SU-DHL-6 (cell line): ENCODE measurements around the gene MACF1.
"Not testable (repeated sequence)": the region's sequence is repeated elsewhere in the genome, so short reads cannot be mapped to it uniquely, and the experiment has no call there.

ENCODE experiments used
- H2AFZ ChIP-seq: fragments of 200-600 bp; sonication (generic); 2 replicates; pipeline ENCODE4 v1.6.1; 2014; ENCODE audit warnings: low read depth, mild to moderate bottlenecking, moderate library complexity, mixed read lengths, antibody characterized with exemption, low read length; ENCODE audit not compliant: severe bottlenecking
- H3F3A ChIP-seq: fragments of 200-600 bp; shearing (Covaris generic); 2 replicates; pipeline ENCODE4 v1.6.0; 2016; ENCODE audit warnings: antibody characterized with exemption, mild to moderate bottlenecking; ENCODE audit not compliant: insufficient read depth
- H3K27ac ChIP-seq: fragments of 200-600 bp; sonication (generic); 2 replicates; pipeline ENCODE4 v1.5.1; 2016; ENCODE audit warnings: low read depth, mild to moderate bottlenecking, low read length, moderate library complexity, mixed read lengths
- H3K27me3 ChIP-seq: fragments of 200-600 bp; sonication (generic), shearing (Covaris generic); 2 replicates; pipeline ENCODE4 v1.6.0; 2014; ENCODE audit warnings: mild to moderate bottlenecking, low read length
- H3K36me3 ChIP-seq: fragments of 200-600 bp; sonication (generic); 2 replicates; pipeline ENCODE4 v1.6.1; 2014; ENCODE audit warnings: mild to moderate bottlenecking, low read length, mixed read lengths
- H3K4me2 ChIP-seq: fragments of 300-600, 200-600 bp; shearing (Covaris generic), sonication (generic); 2 replicates; pipeline ENCODE4 v1.6.0; 2014; ENCODE audit warnings: low read length, low read depth, mild to moderate bottlenecking; ENCODE audit not compliant: poor library complexity, severe bottlenecking
- H3K4me3 ChIP-seq: fragments of 200-600 bp; sonication (generic); 2 replicates; pipeline ENCODE4 v1.5.1; 2014; ENCODE audit warnings: antibody characterized with exemption, low read length, mild to moderate bottlenecking, mixed read lengths; ENCODE audit not compliant: insufficient read depth, poor library complexity, severe bottlenecking
- H3K79me2 ChIP-seq: fragments of 200-600 bp; sonication (generic); 2 replicates; pipeline ENCODE4 v1.6.1; 2014; ENCODE audit warnings: mild to moderate bottlenecking, low read length, moderate library complexity; ENCODE audit not compliant: insufficient read depth
- H3K9ac ChIP-seq: fragments of 200-600 bp; sonication (generic); 2 replicates; pipeline ENCODE4 v1.7.0; 2014; ENCODE audit warnings: mild to moderate bottlenecking, low read length
- H3K9me2 ChIP-seq: fragments of 200-600 bp; sonication (generic); replicated peaks from 2 replicates; pipeline ENCODE4 v1.6.1; 2014; ENCODE audit warnings: low read length; ENCODE audit not compliant: insufficient read depth
- H3K9me3 ChIP-seq: fragments of 200-600 bp; sonication (generic); 2 replicates; pipeline ENCODE4 v1.6.1; 2014; ENCODE audit warnings: low read length, mixed read lengths; ENCODE audit not compliant: insufficient read depth
- H4K20me1 ChIP-seq: fragments of 200-600 bp; sonication (generic); 2 replicates; pipeline ENCODE4 v1.6.1; 2014; ENCODE audit warnings: low read depth, mild to moderate bottlenecking, antibody characterized with exemption, low read length, moderate library complexity, mixed read lengths
- EZH2phosphoT487 ChIP-seq: fragments of 200-600 bp; sonication (generic), shearing (Covaris generic); conservative IDR thresholded peaks from 2 replicates; pipeline ENCODE4 v1.6.1; 2018; ENCODE audit warnings: mild to moderate bottlenecking, antibody characterized with exemption, low read length, moderate library complexity, mixed read lengths
- TF ChIP-seq, protein P1 (sequence below): fragments of 200-600 bp; sonication (generic); IDR thresholded peaks from one replicate; pipeline ENCODE4 v1.5.1; 2017; ENCODE audit warnings: antibody characterized with exemption, mild to moderate bottlenecking, low read length, moderate library complexity; ENCODE audit not compliant: insufficient read depth, poor library complexity, severe bottlenecking

The MACF1 gene

DNA sequence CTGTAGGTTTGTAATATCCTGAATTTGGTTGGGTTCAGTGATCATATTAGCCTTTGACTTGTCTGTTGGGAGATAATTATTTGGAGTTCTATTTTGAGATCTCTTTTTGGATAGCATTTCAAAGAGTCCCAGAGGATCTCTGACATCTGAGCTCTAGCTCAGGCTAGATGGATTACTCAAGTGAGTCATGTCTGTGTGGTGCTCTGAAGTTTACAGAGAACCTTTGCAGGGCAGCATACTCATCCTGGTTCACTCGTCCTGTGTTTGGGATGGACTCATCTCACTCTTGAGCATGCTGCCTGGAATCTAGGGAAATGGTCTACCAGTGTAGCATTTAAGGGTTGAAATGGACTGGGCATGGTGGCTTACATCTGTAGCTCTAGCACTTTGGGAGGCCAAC is 257.6 kb downstream of the MACF1 start:
- Histone ChIP-seq H3K27ac (no peak overlapping the region), H3K9ac (no peak overlapping the region), H4K20me1 (no peaks in the 10 kb centered on the region), H3K9me3 (no peaks in the 10 kb centered on the region), H3K36me3 (peaks cover 40% of the 10 kb centered on the region), H3K27me3 (no peaks in the 10 kb centered on the region), H3K79me2 (no peaks in the 10 kb centered on the region), H3F3A (no peaks in the 10 kb centered on the region), H3K4me2 (no peak overlapping the region), H3K4me3 (no peak overlapping the region), H2AFZ (no peak overlapping the region), H3K9me2 (no peaks in the 10 kb centered on the region)
- TF ChIP-seq EZH2phosphoT487: no peak
- TF ChIP-seq, protein P1, sequence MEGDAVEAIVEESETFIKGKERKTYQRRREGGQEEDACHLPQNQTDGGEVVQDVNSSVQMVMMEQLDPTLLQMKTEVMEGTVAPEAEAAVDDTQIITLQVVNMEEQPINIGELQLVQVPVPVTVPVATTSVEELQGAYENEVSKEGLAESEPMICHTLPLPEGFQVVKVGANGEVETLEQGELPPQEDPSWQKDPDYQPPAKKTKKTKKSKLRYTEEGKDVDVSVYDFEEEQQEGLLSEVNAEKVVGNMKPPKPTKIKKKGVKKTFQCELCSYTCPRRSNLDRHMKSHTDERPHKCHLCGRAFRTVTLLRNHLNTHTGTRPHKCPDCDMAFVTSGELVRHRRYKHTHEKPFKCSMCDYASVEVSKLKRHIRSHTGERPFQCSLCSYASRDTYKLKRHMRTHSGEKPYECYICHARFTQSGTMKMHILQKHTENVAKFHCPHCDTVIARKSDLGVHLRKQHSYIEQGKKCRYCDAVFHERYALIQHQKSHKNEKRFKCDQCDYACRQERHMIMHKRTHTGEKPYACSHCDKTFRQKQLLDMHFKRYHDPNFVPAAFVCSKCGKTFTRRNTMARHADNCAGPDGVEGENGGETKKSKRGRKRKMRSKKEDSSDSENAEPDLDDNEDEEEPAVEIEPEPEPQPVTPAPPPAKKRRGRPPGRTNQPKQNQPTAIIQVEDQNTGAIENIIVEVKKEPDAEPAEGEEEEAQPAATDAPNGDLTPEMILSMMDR: no peak

DNA sequence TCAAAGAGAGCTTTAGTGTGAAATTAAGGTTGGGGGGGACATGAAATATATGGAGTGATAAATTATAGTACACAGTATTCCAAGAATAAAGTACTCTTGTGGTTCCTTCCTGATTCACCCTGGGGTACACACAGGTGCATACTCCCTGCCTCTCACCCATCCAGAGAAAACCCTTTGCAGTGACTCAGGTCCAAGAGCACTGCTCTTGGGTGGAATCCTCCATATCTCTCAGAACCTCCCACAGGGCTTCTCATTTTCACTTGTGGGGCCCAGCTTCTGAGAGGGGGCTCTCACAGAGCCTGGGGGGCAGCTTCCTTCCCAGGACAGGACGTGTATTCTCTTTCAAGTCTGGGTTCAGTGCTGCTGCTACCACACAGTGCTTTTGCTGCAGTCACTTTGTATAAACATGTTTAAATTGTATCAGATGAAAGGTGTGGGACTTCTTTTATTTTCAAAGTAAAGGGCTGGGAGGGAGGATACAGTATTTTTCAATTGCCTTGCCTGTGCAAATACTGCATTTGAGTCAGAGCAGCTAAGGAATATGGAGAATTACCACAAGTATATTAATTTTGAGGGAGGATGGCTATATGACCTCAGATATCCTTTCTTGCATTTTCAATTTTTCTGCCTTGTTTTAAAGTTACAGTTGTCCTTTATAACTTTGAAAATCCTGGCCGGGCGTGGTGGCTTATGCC is 262.1 kb downstream of the MACF1 start:
- no peaks in the 10 kb centered on the region for H3K9me2 ChIP-seq
- no peaks in the 10 kb centered on the region for H3K9me3 ChIP-seq
- H2AFZ ChIP-seq: no peak overlapping the region
- H3K4me3 ChIP-seq: no peak overlapping the region
- H3K79me2 ChIP-seq: no peaks in the 10 kb centered on the region
- no peaks in the 10 kb centered on the region for H4K20me1 ChIP-seq
- no peaks in the 10 kb centered on the region for H3K27me3 ChIP-seq
- no peak overlapping the region for H3K9ac ChIP-seq
- no peaks in the 10 kb centered on the region for H3F3A ChIP-seq
- H3K4me2 ChIP-seq: no peak overlapping the region
- TF ChIP-seq, protein P1: no peak
- no peak for TF ChIP-seq EZH2phosphoT487
- peaks cover 30% of the 10 kb centered on the region; the same call in 1 of the 2 replicates for H3K36me3 ChIP-seq
- H3K27ac ChIP-seq: no peak overlapping the region

DNA sequence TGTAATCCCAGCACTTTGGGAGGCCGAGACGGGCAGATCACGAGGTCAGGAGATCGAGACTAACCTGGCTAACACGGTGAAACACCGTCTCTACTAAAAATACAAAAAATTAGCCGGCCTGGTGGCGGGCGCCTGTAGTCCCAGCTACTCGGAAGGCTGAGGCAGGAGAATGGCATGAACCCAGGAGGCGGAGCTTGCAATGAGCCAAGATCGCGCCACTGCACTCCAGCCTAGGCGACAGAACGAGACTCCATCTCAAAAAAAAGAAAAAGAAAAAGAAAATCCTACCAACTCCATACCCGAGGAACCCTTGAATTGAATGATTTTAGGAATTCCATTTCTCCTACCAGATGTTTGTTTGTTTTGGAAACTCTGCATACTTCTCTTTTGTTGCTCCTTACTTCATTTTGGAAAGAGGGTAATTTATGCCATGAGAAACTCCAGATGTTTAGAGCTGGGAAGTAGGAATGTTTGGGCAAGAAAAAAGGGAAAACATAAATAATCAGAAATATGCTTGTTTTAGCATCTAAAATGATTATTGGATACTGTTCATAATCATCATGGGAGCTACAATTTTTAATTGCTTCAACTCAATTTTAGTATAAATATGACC is 262.7 kb downstream of the MACF1 start:
- H3K36me3 ChIP-seq: peaks cover 29% of the 10 kb centered on the region; the same call in 1 of the 2 replicates
- not testable (repeated sequence) for H3K79me2 ChIP-seq, H3K9ac ChIP-seq

GRCh38 chr1:39469150-39469549 is 264.7 kb downstream of the MACF1 start:
- Histone ChIP-seq H3F3A (no peaks in the 10 kb centered on the region), H3K9ac (no peak overlapping the region), H3K9me3 (no peaks in the 10 kb centered on the region), H3K79me2 (no peaks in the 10 kb centered on the region), H3K36me3 (peaks cover 17% of the 10 kb centered on the region; the same call in 1 of the 2 replicates), H3K27ac (no peak overlapping the region), H4K20me1 (no peaks in the 10 kb centered on the region), H2AFZ (no peak overlapping the region), H3K4me3 (no peak overlapping the region), H3K27me3 (no peaks in the 10 kb centered on the region), H3K9me2 (no peaks in the 10 kb centered on the region), H3K4me2 (no peak overlapping the region)
- TF ChIP-seq EZH2phosphoT487: no peak
- TF ChIP-seq, protein P1: no peak

More for the DNA sequence above, 262.7 kb downstream of the MACF1 start:
- not testable (repeated sequence) for H3F3A ChIP-seq, H3K4me3 ChIP-seq, H3K9me3 ChIP-seq, H3K27ac ChIP-seq, H3K9me2 ChIP-seq, H3K27me3 ChIP-seq, H4K20me1 ChIP-seq, H3K4me2 ChIP-seq, H2AFZ ChIP-seq
